GM12878 (cell line): ENCODE data around the gene IL1B. TPM values are rescaled to one million over a fixed set of nuclear protein-coding genes. Genes with fewer than 3 reads are reported as not detected.
A peak's percentile ranks its signal among the peaks of the same experiment; 100 is the strongest.

Source experiments
- ASH2L ChIP-seq: fragments of 300-600, 200-600 bp; sonication (generic); IDR thresholded peaks from 2 replicates; pipeline ENCODE4 v1.6.1; 2017; ENCODE audit warnings: low read depth, mild to moderate bottlenecking, borderline replicate concordance
- CBFB ChIP-seq: IDR thresholded peaks from 2 replicates; pipeline ENCODE4 v1.6.1; 2016; ENCODE audit warnings: antibody characterized with exemption, low read depth
- CHD4 ChIP-seq: fragments of 200-600 bp; sonication (generic); IDR thresholded peaks from 2 replicates; pipeline ENCODE4 v1.6.1; 2016; ENCODE audit warnings: mild to moderate bottlenecking
- LARP7 ChIP-seq: fragments of 450-650 bp; IDR thresholded peaks from 2 replicates; pipeline ENCODE4 v1.6.1; 2017; ENCODE audit warnings: mild to moderate bottlenecking
- MTA2 ChIP-seq: fragments of 450-650 bp; IDR thresholded peaks from 2 replicates; pipeline ENCODE4 v1.6.1; 2016; ENCODE audit warnings: low read depth, mild to moderate bottlenecking, moderate library complexity
- MYB ChIP-seq: fragments of 150-350 bp; IDR thresholded peaks from 2 replicates; pipeline ENCODE4 v1.6.1; 2014; ENCODE audit warnings: mild to moderate bottlenecking, low read depth, low read length, borderline replicate concordance
- RAD21 ChIP-seq: IDR thresholded peaks from 2 replicates; pipeline ENCODE4 v1.6.1; 2011; ENCODE audit warnings: mild to moderate bottlenecking, low read depth, low read length, moderate library complexity; ENCODE audit not compliant: insufficient read depth
- RAD51 ChIP-seq: fragments of 450-650 bp; IDR thresholded peaks from 2 replicates; pipeline ENCODE4 v1.6.1; 2016; ENCODE audit warnings: moderate library complexity, mild to moderate bottlenecking, inconsistent platforms
- RELA ChIP-seq: fragments of 450-650 bp; IDR thresholded peaks from 2 replicates; pipeline ENCODE4 v1.8.0; 2014; ENCODE audit warnings: borderline replicate concordance; ENCODE audit not compliant: partially characterized antibody
- SMARCA5 ChIP-seq: fragments of 450-650 bp; IDR thresholded peaks from 2 replicates; pipeline ENCODE4 v1.6.1; 2017; ENCODE audit warnings: mild to moderate bottlenecking
- SP1 ChIP-seq: IDR thresholded peaks from one replicate; pipeline ENCODE4 v1.6.1; 2011; ENCODE audit warnings: low read depth, low read length
- STAT3 ChIP-seq: IDR thresholded peaks from 2 replicates; pipeline ENCODE4 v1.6.1; 2011; ENCODE audit warnings: low read depth, low read length, improper control_type of control experiment
- SUZ12 ChIP-seq: fragments of 200-600 bp; sonication (generic); IDR thresholded peaks from one replicate; pipeline ENCODE4 v1.6.1; 2018; ENCODE audit warnings: antibody characterized with exemption, mild to moderate bottlenecking; ENCODE audit not compliant: unreplicated experiment
- TAF1 ChIP-seq: IDR thresholded peaks from 2 replicates; pipeline ENCODE4 v1.6.1; 2011; ENCODE audit warnings: mild to moderate bottlenecking, low read depth, low read length, borderline replicate concordance
- ZNF274 ChIP-seq: IDR thresholded peaks from one replicate; pipeline ENCODE4 v1.8.0; 2011; ENCODE audit not compliant: insufficient read length, insufficient read depth
- ZNF622 ChIP-seq: fragments of 450-650 bp; IDR thresholded peaks from 2 replicates; pipeline ENCODE4 v1.6.1; 2017; ENCODE audit warnings: mild to moderate bottlenecking, inconsistent platforms
- polyA plus RNA-seq, 11 experiments: library from polyadenylated mRNA; depleted of rRNA in 4 of 11; unstranded in 6 of 11; stranded (reverse) in 5 of 11; fragments of >200 nt; fragmentation: Nextera tagmentation in 4 of 11; fragmentation: Illumina TruSeq in 1 of 11; extraction: Ambion mirVana in 4 of 11; extraction: Trizol in 1 of 11; gene quantifications; 1 replicate in 1 of 11; 2 replicates in 10 of 11; pipeline versions ENCODE4 v1.2.1 to v1.2.3, GENCODE V29; 2011 to 2016; ENCODE audit warnings: inconsistent platforms in 2 of 11, missing spikeins in 2 of 11, low read depth in 1 of 11
- total RNA-seq, 4 experiments: library from RNA; depleted of rRNA in 3 of 4; stranded (reverse); fragments of >200 nt in 3 of 4; fragmentation: Illumina TruSeq in 1 of 4; extraction: Trizol in 1 of 4; gene quantifications; 2 replicates each; pipeline versions ENCODE4 v1.2.1 to v1.2.3, GENCODE V29; 2013 to 2021
- TF ChIP-seq, protein P1 (sequence below): fragments of 450-650 bp; IDR thresholded peaks from 2 replicates; pipeline ENCODE4 v1.6.1; 2018; ENCODE audit warnings: mild to moderate bottlenecking, low read depth, moderate library complexity; ENCODE audit not compliant: partially characterized antibody
- TF ChIP-seq, protein P2 (sequence below): IDR thresholded peaks from 2 replicates; pipeline ENCODE4 v1.6.1; 2011; ENCODE audit warnings: borderline replicate concordance, low read depth, mild to moderate bottlenecking, moderate library complexity, mixed read lengths, low read length; ENCODE audit not compliant: insufficient read depth; ENCODE audit errors: extremely low read length
- TF ChIP-seq, protein P3 (sequence below): IDR thresholded peaks from 2 replicates; pipeline ENCODE4 v1.6.1; 2011; ENCODE audit warnings: borderline replicate concordance, low read depth, mild to moderate bottlenecking, moderate library complexity, low read length; ENCODE audit not compliant: insufficient read depth, poor library complexity, severe bottlenecking
- TF ChIP-seq, protein P4 (sequence below): fragments of 450-650 bp; formaldehyde crosslinking; IDR thresholded peaks from 2 replicates; pipeline ENCODE4 v1.4.0; 2022; ENCODE audit warnings: mild to moderate bottlenecking, moderate library complexity
- TF ChIP-seq, protein P5 (sequence below): fragments of 150-350 bp; IDR thresholded peaks from 2 replicates; pipeline ENCODE4 v1.6.1; 2014; ENCODE audit warnings: mild to moderate bottlenecking, low read depth, low read length

Gene IL1B
- total and polyA plus RNA-seq, 10 of the 15 experiments (the other 5 are each of a cell fraction or from before 2014, with no cell fraction given), result 0.20 to 1.6 (median 0.84) TPM

DNA sequence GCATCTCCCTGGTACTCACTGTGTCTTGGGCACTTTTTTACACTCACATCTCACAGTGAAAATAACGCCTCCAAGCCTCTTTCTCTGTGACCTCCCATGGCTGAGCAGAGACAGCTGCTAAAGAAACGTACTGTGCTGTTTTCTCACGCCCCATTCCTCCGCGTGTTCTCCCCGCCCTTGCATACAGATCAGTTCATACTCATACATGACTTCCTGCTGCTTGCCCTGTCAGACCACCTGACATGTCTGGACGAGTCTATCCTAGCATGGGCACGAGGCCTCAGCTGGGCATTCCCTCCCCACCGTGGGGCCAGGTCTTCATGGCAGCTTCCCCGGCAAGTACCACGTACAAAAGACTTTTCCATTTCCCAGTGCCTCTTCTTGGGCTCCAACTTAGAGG is 31.0 kb downstream of the IL1B start (continued):
- TF ChIP-seq, protein P1, sequence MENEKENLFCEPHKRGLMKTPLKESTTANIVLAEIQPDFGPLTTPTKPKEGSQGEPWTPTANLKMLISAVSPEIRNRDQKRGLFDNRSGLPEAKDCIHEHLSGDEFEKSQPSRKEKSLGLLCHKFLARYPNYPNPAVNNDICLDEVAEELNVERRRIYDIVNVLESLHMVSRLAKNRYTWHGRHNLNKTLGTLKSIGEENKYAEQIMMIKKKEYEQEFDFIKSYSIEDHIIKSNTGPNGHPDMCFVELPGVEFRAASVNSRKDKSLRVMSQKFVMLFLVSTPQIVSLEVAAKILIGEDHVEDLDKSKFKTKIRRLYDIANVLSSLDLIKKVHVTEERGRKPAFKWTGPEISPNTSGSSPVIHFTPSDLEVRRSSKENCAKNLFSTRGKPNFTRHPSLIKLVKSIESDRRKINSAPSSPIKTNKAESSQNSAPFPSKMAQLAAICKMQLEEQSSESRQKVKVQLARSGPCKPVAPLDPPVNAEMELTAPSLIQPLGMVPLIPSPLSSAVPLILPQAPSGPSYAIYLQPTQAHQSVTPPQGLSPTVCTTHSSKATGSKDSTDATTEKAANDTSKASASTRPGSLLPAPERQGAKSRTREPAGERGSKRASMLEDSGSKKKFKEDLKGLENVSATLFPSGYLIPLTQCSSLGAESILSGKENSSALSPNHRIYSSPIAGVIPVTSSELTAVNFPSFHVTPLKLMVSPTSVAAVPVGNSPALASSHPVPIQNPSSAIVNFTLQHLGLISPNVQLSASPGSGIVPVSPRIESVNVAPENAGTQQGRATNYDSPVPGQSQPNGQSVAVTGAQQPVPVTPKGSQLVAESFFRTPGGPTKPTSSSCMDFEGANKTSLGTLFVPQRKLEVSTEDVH, result no peak
- TF ChIP-seq MTA2, result 0 out of 2 replicates have a peak, but pooled peaks have one; percentile 26
- TF ChIP-seq CHD4, result no peak
- TF ChIP-seq, protein P2, sequence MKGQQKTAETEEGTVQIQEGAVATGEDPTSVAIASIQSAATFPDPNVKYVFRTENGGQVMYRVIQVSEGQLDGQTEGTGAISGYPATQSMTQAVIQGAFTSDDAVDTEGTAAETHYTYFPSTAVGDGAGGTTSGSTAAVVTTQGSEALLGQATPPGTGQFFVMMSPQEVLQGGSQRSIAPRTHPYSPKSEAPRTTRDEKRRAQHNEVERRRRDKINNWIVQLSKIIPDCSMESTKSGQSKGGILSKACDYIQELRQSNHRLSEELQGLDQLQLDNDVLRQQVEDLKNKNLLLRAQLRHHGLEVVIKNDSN, result peak; percentile 61
- no peak for TF ChIP-seq RELA
- TF ChIP-seq RAD51, result peak; percentile 55; the same call in 1 of the 2 replicates
- TF ChIP-seq, protein P3, sequence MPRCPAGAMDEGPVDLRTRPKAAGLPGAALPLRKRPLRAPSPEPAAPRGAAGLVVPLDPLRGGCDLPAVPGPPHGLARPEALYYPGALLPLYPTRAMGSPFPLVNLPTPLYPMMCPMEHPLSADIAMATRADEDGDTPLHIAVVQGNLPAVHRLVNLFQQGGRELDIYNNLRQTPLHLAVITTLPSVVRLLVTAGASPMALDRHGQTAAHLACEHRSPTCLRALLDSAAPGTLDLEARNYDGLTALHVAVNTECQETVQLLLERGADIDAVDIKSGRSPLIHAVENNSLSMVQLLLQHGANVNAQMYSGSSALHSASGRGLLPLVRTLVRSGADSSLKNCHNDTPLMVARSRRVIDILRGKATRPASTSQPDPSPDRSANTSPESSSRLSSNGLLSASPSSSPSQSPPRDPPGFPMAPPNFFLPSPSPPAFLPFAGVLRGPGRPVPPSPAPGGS, result peak; percentile 66
- TF ChIP-seq, protein P4, sequence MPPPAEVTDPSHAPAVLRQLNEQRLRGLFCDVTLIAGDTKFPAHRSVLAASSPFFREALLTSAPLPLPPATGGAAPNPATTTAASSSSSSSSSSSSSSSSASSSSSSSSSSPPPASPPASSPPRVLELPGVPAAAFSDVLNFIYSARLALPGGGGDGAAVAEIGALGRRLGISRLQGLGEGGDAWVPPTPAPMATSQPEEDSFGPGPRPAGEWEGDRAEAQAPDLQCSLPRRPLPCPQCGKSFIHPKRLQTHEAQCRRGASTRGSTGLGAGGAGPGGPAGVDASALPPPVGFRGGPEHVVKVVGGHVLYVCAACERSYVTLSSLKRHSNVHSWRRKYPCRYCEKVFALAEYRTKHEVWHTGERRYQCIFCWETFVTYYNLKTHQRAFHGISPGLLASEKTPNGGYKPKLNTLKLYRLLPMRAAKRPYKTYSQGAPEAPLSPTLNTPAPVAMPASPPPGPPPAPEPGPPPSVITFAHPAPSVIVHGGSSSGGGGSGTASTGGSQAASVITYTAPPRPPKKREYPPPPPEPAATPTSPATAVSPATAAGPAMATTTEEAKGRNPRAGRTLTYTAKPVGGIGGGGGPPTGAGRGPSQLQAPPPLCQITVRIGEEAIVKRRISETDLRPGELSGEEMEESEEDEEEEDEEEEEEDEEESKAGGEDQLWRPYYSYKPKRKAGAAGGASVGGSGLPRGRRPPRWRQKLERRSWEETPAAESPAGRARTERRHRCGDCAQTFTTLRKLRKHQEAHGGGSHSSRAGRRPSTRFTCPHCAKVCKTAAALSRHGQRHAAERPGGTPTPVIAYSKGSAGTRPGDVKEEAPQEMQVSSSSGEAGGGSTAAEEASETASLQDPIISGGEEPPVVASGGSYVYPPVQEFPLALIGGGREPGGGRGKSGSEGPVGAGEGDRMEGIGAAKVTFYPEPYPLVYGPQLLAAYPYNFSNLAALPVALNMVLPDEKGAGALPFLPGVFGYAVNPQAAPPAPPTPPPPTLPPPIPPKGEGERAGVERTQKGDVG (CRISPR knock-in tag), result no peak
- no peak for TF ChIP-seq SP1
- TF ChIP-seq, protein P5, sequence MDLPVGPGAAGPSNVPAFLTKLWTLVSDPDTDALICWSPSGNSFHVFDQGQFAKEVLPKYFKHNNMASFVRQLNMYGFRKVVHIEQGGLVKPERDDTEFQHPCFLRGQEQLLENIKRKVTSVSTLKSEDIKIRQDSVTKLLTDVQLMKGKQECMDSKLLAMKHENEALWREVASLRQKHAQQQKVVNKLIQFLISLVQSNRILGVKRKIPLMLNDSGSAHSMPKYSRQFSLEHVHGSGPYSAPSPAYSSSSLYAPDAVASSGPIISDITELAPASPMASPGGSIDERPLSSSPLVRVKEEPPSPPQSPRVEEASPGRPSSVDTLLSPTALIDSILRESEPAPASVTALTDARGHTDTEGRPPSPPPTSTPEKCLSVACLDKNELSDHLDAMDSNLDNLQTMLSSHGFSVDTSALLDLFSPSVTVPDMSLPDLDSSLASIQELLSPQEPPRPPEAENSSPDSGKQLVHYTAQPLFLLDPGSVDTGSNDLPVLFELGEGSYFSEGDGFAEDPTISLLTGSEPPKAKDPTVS, result no peak
- TF ChIP-seq STAT3, result no peak
- no peak for TF ChIP-seq SUZ12
- no peak for TF ChIP-seq LARP7
- TF ChIP-seq MYB, result no peak
- no peak for TF ChIP-seq ZNF274
- no peak for TF ChIP-seq ASH2L
- TF ChIP-seq RAD21, result no peak
- no peak for TF ChIP-seq SMARCA5
- no peak for TF ChIP-seq TAF1
- no peak for TF ChIP-seq ZNF622
- no peak for TF ChIP-seq CBFB
